H9 (cell line): ENCODE measurements around the gene FALEC. TPM values are rescaled to one million over a fixed set of nuclear protein-coding genes. Genes with fewer than 3 reads are reported as not detected.
A peak's percentile ranks its signal among the peaks of the same experiment; 100 is the strongest.

ENCODE experiments used
- DNase-seq: peaks from one replicate; pipeline ENCODE4 v3.0.0-alpha.2; 2017
- H2AFZ ChIP-seq: one replicate; pipeline ENCODE4 v1.6.1; 2013; ENCODE audit warnings: mild to moderate bottlenecking, low read length, control low read depth, moderate library complexity
- H2AK5ac ChIP-seq: 2 replicates; pipeline ENCODE4 v1.6.1; 2013; ENCODE audit warnings: low read length, control low read depth, mixed read lengths; ENCODE audit not compliant: insufficient read length
- H2BK120ac ChIP-seq: one replicate; pipeline ENCODE4 v1.6.1; 2013; ENCODE audit warnings: low read depth, mild to moderate bottlenecking, low read length, control low read depth, inconsistent platforms; ENCODE audit not compliant: poor library complexity, severe bottlenecking
- H2BK12ac ChIP-seq: 2 replicates; pipeline ENCODE4 v1.6.1; 2013; ENCODE audit warnings: low read length, control low read depth, mixed read lengths, low read depth; ENCODE audit not compliant: insufficient read length
- H2BK15ac ChIP-seq: 2 replicates; pipeline ENCODE4 v1.6.1; 2013; ENCODE audit warnings: low read depth, low read length, control low read depth
- H2BK20ac ChIP-seq: one replicate; pipeline ENCODE4 v1.6.1; 2013; ENCODE audit warnings: low read depth, mild to moderate bottlenecking, low read length, control low read depth, inconsistent platforms; ENCODE audit not compliant: poor library complexity, severe bottlenecking
- H2BK5ac ChIP-seq: 2 replicates; pipeline ENCODE4 v1.6.1; 2013; ENCODE audit warnings: low read length, control low read depth, mixed read lengths; ENCODE audit not compliant: insufficient read length
- H3K14ac ChIP-seq: 2 replicates; pipeline ENCODE4 v1.6.1; 2013; ENCODE audit warnings: low read length, control low read depth; ENCODE audit not compliant: insufficient read depth
- H3K18ac ChIP-seq: 2 replicates; pipeline ENCODE4 v1.6.1; 2013; ENCODE audit warnings: low read depth, mild to moderate bottlenecking, mixed read lengths, low read length, control low read depth; ENCODE audit not compliant: insufficient read length
- H3K23ac ChIP-seq: 2 replicates; pipeline ENCODE4 v1.6.1; 2013; ENCODE audit warnings: low read length, control low read depth, mixed read lengths, low read depth; ENCODE audit not compliant: insufficient read length
- H3K23me2 ChIP-seq: 2 replicates; pipeline ENCODE4 v1.6.1; 2013; ENCODE audit warnings: low read depth, mild to moderate bottlenecking, mixed read lengths, low read length, control low read depth; ENCODE audit not compliant: insufficient read length, poor library complexity, severe bottlenecking
- H3K27ac ChIP-seq: 2 replicates; pipeline ENCODE4 v1.5.1; 2013; ENCODE audit warnings: low read length, control low read depth, mixed read lengths, low read depth; ENCODE audit not compliant: insufficient read length
- H3K27me3 ChIP-seq: 2 replicates; pipeline ENCODE4 v1.6.1; 2013; ENCODE audit warnings: low read length, control low read depth, inconsistent platforms; ENCODE audit not compliant: insufficient read depth
- H3K4ac ChIP-seq: 2 replicates; pipeline ENCODE4 v1.6.1; 2013; ENCODE audit warnings: low read depth, mild to moderate bottlenecking, control low read depth, inconsistent platforms, low read length, moderate library complexity
- H3K4me1 ChIP-seq: 2 replicates; pipeline ENCODE4 v1.6.1; 2013; ENCODE audit warnings: low read length, control low read depth, inconsistent platforms; ENCODE audit not compliant: insufficient read depth
- H3K4me2 ChIP-seq: 2 replicates; pipeline ENCODE4 v1.6.1; 2013; ENCODE audit warnings: low read length, control low read depth, mixed read lengths; ENCODE audit not compliant: insufficient read length, insufficient read depth
- H3K56ac ChIP-seq: 2 replicates; pipeline ENCODE4 v1.6.1; 2013; ENCODE audit warnings: low read depth, mild to moderate bottlenecking, mixed read lengths, low read length, control low read depth; ENCODE audit not compliant: insufficient read length
- H3K79me1 ChIP-seq: 2 replicates; pipeline ENCODE4 v1.6.1; 2013; ENCODE audit warnings: low read depth, mild to moderate bottlenecking, moderate library complexity, low read length, control low read depth, inconsistent platforms; ENCODE audit not compliant: insufficient read depth, poor library complexity, severe bottlenecking
- H3K79me2 ChIP-seq: 2 replicates; pipeline ENCODE4 v1.6.1; 2013; ENCODE audit warnings: low read length, control low read depth, inconsistent platforms; ENCODE audit not compliant: insufficient read depth
- H3K9ac ChIP-seq: 2 replicates; pipeline ENCODE4 v1.6.1; 2013; ENCODE audit warnings: low read length, control low read depth, mixed read lengths; ENCODE audit not compliant: insufficient read length; ENCODE audit errors: extremely low read depth
- H3K9me3 ChIP-seq: one replicate; pipeline ENCODE4 v1.6.1; 2013; ENCODE audit warnings: low read depth, low read length, inconsistent platforms; ENCODE audit not compliant: control insufficient read depth
- H3T11ph ChIP-seq: one replicate; pipeline ENCODE4 v1.6.1; 2013; ENCODE audit warnings: mild to moderate bottlenecking, low read length, control low read depth, inconsistent platforms
- H4K20me1 ChIP-seq: one replicate; pipeline ENCODE4 v1.6.1; 2013; ENCODE audit not compliant: control insufficient read depth, insufficient read length, insufficient read depth
- H4K5ac ChIP-seq: 2 replicates; pipeline ENCODE4 v1.6.1; 2013; ENCODE audit warnings: low read depth, mild to moderate bottlenecking, mixed read lengths, low read length, control low read depth; ENCODE audit not compliant: insufficient read length
- H4K8ac ChIP-seq: replicated peaks from 2 replicates; pipeline ENCODE4 v1.6.1; 2013; ENCODE audit warnings: low read length, control low read depth, mixed read lengths, low read depth; ENCODE audit not compliant: insufficient read length
- H4K91ac ChIP-seq: 2 replicates; pipeline ENCODE4 v1.6.1; 2013; ENCODE audit warnings: low read depth, mild to moderate bottlenecking, moderate library complexity, mixed read lengths, low read length, control low read depth; ENCODE audit not compliant: insufficient read length
- H3K27ac Mint-ChIP-seq, 3 experiments: 2 replicates in 2 of 3; 3 replicates in 1 of 3; pipeline ENCODE4 v1.8.0; 2020 to 2021; ENCODE audit warnings: mixed read lengths in 3 of 3, mild to moderate bottlenecking in 1 of 3, moderate library complexity in 1 of 3
- H3K27me3 Mint-ChIP-seq: 2 replicates; pipeline ENCODE4 v1.8.0; 2021; ENCODE audit warnings: low read depth, mild to moderate bottlenecking, moderate library complexity, mixed read lengths
- H3K36me3 Mint-ChIP-seq, 3 experiments: 2 replicates in 2 of 3; 3 replicates in 1 of 3; pipeline ENCODE4 v1.8.0; 2020 to 2021; ENCODE audit warnings: low read depth in 3 of 3, mixed read lengths in 3 of 3; ENCODE audit not compliant: insufficient read depth in 1 of 3
- H3K4me1 Mint-ChIP-seq, 2 experiments: 2 replicates each; pipeline ENCODE4 v1.8.0; 2020; ENCODE audit warnings: mixed read lengths in 2 of 2
- H3K4me3 Mint-ChIP-seq, 2 experiments: 2 replicates in 1 of 2; 3 replicates in 1 of 2; pipeline ENCODE4 v1.8.0; 2020 to 2021; ENCODE audit warnings: mild to moderate bottlenecking in 2 of 2, mixed read lengths in 2 of 2, moderate library complexity in 1 of 2
- H3K9me3 Mint-ChIP-seq, 2 experiments: 2 replicates in 1 of 2; 3 replicates in 1 of 2; pipeline ENCODE4 v1.8.0; 2020; ENCODE audit warnings: mild to moderate bottlenecking in 2 of 2, mixed read lengths in 2 of 2, moderate library complexity in 1 of 2
- WGBS: extraction: QIAGEN DNeasy Blood & Tissue Kit; methylation state at CpG from one replicate; pipeline ENCODE4 v1.1.7; 2013; ENCODE audit warnings: missing lambda C conversion rate, low lambda C conversion rate, mixed read lengths; ENCODE audit not compliant: insufficient read length; ENCODE audit errors: extremely low coverage; 5-methylcytosine and 5-hydroxymethylcytosine counted together
- total RNA-seq: library from RNA; stranded (reverse); gene quantifications from 2 replicates; pipeline ENCODE4 v1.2.1, GENCODE V29; 2021
- TF ChIP-seq, protein P1 (sequence below): fragments of 200-600 bp; sonication (generic); conservative IDR thresholded peaks from 3 replicates; pipeline ENCODE4 v1.8.0; 2021; ENCODE audit warnings: antibody characterized with exemption, mild to moderate bottlenecking

Gene FALEC
- total RNA-seq, 1 experiment from 2014 or later = not detected

GRCh38 chr1:150516050-150516591, 569 bp downstream of the FALEC start:
- Histone ChIP-seq H2BK15ac (no peak overlapping the region), H3K9me3 (no peaks in the 10 kb centered on the region), H3T11ph (no peak overlapping the region), H4K91ac (no peak overlapping the region), H3K79me1 (no peaks in the 10 kb centered on the region), H3K79me2 (no peaks in the 10 kb centered on the region), H3K27me3 (no peaks in the 10 kb centered on the region), H3K27ac (no peak overlapping the region), H2BK12ac (no peak overlapping the region), H4K5ac (no peak overlapping the region), H3K23ac (no peak overlapping the region), H3K18ac (no peak overlapping the region), H4K20me1 (peaks cover 2% of the 10 kb centered on the region), H3K9ac (peak overlapping the region; percentile 46), H2AK5ac (no peak overlapping the region), H3K14ac (no peak overlapping the region), H2BK5ac (no peak overlapping the region), H2AFZ (no peak overlapping the region), H2BK20ac (no peak overlapping the region), H3K4me1 (peaks cover 2% of the 10 kb centered on the region; the same call in 1 of the 2 replicates), H3K4ac (no peak overlapping the region), H3K23me2 (peaks cover 12% of the 10 kb centered on the region), H3K56ac (no peak overlapping the region), H2BK120ac (no peak overlapping the region), H4K8ac (no peak overlapping the region), H3K4me2 (peak overlapping the region; percentile 96)
- H3K36me3 Mint-ChIP-seq = peaks cover 0 to 11% (median 0%) of the 10 kb centered on the region in 3 experiments; a peak in 4 of 7 replicates
- H3K4me1 Mint-ChIP-seq = peaks cover 9 to 13% of the 10 kb centered on the region in 2 experiments
- peaks cover 1% of the 10 kb centered on the region; the same call in 1 of the 2 replicates for H3K27me3 Mint-ChIP-seq
- H3K9me3 Mint-ChIP-seq = no peaks in the 10 kb centered on the region
- peak overlapping the region in 1 of 3 experiments; percentile 59; a peak in 2 of 7 replicates for H3K27ac Mint-ChIP-seq
- DNase-seq = peak; percentile 41
- TF ChIP-seq, protein P1, sequence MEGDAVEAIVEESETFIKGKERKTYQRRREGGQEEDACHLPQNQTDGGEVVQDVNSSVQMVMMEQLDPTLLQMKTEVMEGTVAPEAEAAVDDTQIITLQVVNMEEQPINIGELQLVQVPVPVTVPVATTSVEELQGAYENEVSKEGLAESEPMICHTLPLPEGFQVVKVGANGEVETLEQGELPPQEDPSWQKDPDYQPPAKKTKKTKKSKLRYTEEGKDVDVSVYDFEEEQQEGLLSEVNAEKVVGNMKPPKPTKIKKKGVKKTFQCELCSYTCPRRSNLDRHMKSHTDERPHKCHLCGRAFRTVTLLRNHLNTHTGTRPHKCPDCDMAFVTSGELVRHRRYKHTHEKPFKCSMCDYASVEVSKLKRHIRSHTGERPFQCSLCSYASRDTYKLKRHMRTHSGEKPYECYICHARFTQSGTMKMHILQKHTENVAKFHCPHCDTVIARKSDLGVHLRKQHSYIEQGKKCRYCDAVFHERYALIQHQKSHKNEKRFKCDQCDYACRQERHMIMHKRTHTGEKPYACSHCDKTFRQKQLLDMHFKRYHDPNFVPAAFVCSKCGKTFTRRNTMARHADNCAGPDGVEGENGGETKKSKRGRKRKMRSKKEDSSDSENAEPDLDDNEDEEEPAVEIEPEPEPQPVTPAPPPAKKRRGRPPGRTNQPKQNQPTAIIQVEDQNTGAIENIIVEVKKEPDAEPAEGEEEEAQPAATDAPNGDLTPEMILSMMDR = no peak; the same call in 2 of the 3 replicates
- no CpG with 5 or more reads among the region's 19 CpGs for WGBS
- peak overlapping the region; percentile 91 for H3K4me3 Mint-ChIP-seq
